T-helper 1 cell treated with Interleukin-12 subunit alpha and Interleukin-12 subunit beta and Interleukin-4 antibody, amounts not matched to agents 30 ng/mL and 1 ng/mL, for 36 hours (primary cell): ENCODE results near the gene B3GLCT. TPM values are rescaled to one million over a fixed set of nuclear protein-coding genes. Genes with fewer than 3 reads are reported as not detected.
"Not testable (repeated sequence)": the region's sequence is repeated elsewhere in the genome, so short reads cannot be mapped to it uniquely, and the experiment has no call there.

Source experiments
- intact Hi-C: fragments of 100-400 bp; cut with micrococcal nuclease; formaldehyde crosslinking; loops from one replicate; pipeline ENCODE4 v1.15.1; 2024
- total RNA-seq: library from RNA; stranded (reverse); gene quantifications from 2 replicates; pipeline ENCODE4 v1.2.3, GENCODE V29; 2022

The B3GLCT gene
- total RNA-seq: 4.8 TPM in 2 replicates

DNA sequence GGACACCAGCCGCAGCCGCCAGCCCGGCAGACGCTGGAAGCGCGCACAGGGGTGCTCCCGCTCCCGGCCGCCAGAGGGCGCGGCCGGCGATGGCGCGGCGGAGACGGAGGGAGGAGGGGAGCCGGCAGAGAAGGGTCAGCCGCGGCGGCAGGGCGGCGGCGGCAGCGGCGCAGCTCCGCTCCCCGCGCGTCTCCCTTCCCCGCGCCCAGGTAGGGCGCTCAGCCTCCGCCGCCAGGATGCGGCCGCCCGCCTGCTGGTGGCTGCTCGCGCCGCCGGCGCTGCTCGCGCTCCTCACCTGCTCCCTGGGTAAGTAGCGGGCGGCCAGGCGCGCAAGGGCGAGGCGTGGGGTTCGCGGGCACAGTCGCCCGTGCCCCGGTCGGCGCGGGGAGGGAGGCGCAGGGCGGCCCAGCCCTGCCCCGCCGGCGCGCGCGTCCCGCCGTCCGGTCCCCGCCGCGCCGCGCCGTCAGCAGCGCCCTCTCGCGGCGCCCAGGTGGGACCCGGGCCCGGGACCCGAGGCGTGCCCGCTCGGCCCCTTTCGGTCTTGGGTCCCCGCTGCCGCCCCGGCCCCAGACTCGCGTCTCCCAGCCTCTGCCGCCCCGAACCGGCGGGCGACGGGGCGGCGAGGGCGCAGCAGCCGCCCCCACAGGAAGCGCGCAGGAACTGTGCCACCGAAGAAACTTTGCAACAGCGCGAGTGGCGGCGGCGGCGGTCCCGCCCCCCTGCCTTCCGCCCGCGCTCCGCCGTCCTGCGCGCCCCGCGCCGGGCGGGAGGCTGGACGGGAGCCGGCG lies at the start of gene B3GLCT:
TSS of gene B3GLCT (plus strand) at position 127 of the 788 bp plus-strand sequence. CDS start at position 237, 110 bp downstream.
- intact Hi-C loops: loop anchor here (1.0 to 2.0 kb wide), 6 partner anchors 38 to 647 kb away; no protein-coding TSS in a partner anchor

DNA sequence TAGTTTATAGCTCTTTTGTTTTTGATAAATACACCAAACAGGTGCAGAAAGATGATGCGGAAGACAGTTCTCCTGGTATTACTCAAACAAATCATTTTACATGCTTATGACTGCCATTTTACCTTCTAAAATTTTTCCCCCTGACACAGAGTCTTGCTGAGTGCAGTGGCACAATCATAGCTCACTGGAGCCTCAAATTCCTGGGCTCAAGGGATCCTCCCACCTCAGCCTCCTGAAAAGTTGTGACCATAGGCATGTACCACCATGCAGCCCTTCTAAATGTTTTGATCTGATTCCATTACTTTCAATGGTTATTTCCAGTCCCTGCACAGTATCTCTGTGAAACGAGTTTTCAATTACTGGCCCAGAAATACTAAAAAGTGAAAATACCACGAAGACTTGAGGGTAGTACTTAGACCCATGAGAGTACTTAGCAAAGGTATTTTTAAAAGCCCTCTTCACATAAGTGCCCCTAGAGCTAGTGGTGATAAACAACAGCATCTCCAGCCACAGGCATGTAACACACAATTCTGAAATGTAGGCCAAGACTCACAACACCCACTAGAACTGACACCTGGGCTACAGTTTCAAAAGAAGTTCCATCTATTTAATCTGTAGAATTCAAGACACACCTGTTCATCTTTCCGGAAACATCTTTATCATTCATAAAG lies 49.3 kb upstream of the B3GLCT start:
- intact Hi-C loops: loop anchor here (5.0 kb wide), 1 partner anchor 173 kb away; no protein-coding TSS in a partner anchor

DNA sequence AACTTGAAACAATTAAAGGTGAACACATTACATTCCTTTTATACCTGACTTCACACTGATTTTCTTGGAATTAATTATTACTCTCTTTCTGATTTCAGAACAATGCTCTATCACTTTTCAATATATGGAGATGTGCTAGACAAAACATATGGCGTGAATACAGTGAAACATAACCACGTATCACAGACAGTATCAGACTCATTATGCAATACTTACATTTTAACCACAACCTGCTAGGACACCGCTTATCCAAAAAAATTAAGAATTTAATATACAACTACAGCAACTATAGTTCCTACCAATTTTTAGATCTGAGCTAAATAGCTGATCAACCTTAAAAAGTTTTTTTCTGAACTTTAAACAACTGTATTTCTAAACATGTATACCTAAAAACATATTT lies 47.9 kb upstream of the B3GLCT start:
- intact Hi-C loops: loop anchor here (1.0 to 5.0 kb wide), 2 partner anchors 8 to 175 kb away; no protein-coding TSS in a partner anchor

DNA sequence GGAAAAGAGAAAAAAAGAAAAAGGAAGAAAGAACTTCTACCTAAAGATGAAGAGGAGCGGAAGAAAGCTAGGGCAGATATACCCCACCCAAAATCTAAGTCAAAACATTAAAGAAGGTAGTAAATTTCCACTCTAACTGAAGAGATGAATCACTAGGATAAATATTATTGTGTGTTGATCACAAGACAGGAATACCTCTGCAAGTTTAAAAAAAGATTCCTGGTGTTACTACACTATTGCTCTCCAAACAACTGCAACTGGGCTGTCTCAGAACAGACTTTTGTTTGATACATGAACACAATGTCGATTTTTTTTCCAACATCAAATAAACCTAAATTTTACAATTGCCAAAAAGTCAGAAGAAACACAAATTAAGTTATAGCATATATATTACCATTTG lies 44.8 kb upstream of the B3GLCT start:
- intact Hi-C loops: loop anchor here (5.0 kb wide), 1 partner anchor 178 kb away; no protein-coding TSS in a partner anchor

DNA sequence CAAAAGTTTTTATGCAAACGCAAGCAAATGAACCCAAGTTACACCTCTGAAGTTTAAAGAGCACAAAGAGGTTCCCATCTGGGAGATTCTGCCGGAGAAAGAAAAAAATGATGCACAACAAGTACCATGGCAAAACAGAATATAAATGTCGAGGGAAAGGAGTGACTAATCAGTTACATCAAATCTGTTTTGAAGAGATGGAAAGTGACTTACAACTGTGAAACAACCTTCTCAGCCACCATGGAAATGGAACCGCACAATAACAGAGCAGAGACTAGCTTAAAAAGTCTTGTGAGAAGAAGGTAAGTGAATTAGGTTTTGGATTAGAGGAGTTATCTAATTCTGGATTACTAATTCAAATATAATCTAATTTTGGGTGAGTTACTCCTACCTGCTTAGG lies 40.5 kb upstream of the B3GLCT start:
- intact Hi-C loops: no loop called here

DNA sequence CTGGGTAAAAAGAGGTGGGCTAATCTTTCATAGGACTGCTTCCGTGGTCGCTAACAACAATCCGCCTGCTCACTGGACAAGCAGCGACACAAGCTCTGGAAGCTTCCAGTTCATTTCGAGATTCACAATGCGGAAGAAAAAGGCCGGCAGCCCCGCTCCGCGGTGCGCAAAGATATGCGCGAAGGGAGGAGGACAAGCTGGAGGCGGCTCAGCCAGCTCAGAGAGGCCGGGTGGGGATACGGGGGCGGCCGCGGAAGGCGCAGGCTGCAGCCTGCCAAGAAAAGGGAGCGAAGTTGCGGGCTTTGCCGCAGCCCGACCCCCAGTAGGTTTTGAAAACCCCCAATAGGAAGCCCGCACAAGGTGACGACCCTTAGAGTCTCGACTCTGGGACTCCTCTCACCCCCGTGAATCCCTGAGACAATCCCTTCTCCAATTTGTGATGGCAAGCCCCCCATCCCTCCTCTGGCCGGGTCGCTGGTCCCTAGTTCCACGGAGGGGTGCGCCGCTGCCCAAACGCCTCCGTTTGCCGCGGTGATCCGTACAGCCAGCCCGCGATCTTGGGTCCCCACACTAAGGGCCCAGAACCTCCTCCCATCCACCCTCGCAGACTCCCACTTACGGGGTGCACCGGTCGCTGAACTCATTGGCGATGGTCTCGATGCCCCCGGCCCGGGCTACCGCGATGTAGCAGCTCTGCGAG lies 38.8 kb upstream of the B3GLCT start:
- intact Hi-C loops: loop anchor here (1.0 to 10.0 kb wide), 7 partner anchors 10 to 1046 kb away; no protein-coding TSS in a partner anchor

DNA sequence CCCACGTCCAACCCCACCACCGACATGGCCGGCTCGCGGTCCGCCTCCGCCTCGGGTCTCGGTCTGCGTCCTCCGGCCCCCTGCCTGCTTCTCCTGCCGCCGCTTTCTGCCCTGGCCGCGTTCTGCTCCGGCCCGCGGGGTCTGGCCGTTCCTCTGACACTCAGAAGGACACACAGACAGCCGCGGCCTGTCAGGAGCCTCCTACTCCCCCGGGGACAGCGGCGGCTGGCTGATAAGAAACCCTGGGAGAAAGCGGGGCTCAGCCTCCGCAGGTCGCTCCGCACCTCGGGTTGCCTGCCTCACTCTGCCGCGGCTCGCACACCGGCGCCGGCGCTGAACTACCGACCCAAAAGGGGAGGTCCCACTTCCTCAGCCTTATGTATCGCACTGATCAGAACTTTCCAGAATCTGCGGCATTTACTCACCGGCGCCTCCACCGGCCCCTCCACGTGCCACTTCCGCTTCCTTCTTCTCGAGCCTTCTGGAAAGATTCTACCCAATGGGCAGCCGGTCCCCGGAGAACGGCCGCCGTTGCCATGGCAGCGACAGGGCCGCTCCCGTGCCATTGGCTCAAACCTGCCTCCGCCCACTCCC lies 38.1 kb upstream of the B3GLCT start, which contains the start of gene HSPH1:
TSS of gene HSPH1 (minus strand) at position 348 of the 594 bp plus-strand sequence. CDS start at position 26, 322 bp downstream.
- intact Hi-C loops: loop anchor here (1.0 to 10.0 kb wide), 21 partner anchors 27 to 1576 kb away; partner anchors contain the start of genes B3GLCT, BRCA2, KATNAL1 and N4BP2L2

DNA sequence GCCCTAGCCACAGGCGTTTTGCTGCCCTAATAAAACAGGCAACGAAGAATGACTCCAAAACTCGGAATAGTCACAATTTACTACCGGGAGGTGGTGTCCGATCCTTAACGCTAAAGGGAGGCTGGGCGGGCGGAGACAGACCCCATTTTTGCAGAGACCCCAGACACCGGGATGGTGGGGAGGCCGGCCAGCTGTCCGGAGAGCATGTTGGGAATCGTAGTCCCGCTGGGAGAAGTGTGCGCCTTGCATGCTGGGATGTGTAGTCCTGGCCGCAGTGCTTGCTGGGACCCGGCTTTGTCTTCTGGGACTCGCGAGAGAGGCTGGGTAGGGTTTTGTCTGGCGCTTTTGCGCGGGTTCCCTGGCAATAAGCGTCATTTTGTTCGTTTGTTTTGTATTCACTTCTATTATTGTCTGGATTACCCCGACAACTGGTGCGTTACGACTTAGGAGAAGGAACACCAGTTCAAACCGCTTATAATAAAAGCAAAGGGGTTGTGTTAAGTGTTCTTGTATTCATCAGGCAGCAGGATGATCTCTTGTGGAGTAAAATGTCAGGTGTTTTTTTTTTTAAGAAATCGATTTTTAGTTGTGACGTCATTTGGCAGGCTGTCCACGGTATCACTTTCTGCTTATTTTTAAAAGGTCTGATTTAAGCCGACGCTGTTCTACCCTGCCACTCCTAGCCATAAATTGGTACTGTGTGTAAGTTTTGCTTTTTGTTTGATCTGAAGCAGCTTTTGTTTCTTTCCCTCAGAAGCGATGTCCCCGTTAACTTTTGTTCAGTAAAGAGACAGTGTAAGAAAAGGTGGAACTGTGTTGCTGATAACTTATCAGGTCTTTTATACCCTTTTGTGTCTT lies 37.4 kb upstream of the B3GLCT start:
- intact Hi-C loops: loop anchor here (1.0 to 10.0 kb wide), 20 partner anchors 28 to 1575 kb away; partner anchors contain the start of genes B3GLCT, BRCA2, KATNAL1 and N4BP2L2

DNA sequence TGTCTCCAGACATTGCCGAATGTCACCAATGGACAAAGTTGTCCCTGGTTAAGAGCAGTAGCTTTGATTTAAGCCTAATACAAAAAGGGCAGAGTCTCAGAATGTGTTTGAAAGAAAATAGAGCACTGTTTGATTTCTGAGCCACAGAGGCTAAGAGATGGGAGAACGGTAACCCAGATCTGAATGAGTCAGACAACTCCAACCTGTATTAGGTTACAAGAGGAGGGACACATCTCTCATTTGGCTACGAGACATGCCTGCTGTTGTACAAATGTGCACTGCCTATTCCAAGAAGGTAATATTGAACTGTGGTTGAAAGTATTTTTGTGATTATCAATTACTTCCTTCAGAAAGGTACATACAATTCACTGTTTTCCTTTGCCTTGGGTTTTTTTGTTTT lies 33.2 kb upstream of the B3GLCT start:
- intact Hi-C loops: loop anchor here (10.0 kb wide), 2 partner anchors 792 to 1052 kb away; no protein-coding TSS in a partner anchor

DNA sequence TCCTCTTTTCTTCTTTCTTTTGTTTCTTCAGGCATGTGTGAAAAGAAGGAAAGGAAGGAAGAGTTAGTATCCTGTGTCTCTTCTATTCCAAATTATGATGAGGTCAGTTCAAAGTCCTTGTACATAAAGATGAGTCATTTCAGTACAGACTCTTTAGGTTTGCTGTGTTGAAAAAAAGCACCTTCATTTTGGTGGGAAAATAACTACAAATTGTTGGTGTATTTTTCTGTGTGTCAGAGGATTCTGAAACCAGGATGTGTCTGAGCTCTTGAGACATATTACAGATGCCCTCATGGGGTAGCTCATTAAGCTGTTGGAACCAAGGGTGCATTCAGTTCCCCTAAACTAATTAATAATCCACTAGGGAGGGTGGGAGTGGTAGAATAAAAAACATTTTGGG lies 32.3 kb upstream of the B3GLCT start:
- intact Hi-C loops: loop anchor here (10.0 kb wide), 2 partner anchors 793 to 1053 kb away; no protein-coding TSS in a partner anchor

DNA sequence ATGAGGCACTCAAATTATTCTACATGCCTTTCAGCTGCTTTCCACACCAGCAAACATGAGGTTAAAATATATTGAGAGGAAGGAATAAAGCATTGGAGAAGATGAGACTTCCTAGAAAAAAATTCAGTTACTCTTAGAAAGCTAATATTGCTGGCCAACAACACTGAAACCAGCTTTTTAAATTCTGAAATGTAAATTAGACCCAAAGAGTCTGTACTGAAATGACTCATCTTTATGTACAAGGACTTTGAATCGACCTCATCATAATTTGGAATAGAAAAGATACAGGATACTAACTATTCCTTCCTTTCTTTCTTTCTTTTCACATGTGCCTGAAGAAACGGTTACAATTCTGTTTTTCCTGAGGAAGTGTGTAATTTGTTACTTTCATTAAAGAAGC lies 31.6 kb upstream of the B3GLCT start:
- intact Hi-C loops: loop anchor here (10.0 kb wide), 2 partner anchors 793 to 1053 kb away; no protein-coding TSS in a partner anchor

DNA sequence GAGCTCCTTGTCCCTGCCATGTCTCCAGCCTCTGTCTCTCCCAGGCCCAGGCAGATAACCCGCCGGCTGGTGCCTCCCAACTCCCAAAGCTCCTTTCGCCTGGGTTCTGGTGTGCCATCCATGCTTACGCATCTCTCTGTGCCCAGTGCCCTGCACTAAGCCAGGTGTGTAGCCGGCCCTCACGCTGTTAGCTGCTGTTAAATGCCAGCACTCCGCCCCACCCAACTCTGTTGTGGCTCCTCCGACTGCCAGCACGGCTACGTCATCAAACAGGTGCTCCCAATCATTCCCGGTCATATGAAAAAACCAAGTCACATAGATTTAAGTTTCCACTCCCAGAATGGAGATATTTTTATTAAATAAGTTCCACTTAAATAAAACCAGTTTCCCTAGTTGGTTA lies 31.0 kb upstream of the B3GLCT start:
- intact Hi-C loops: loop anchor here (10.0 kb wide), 2 partner anchors 794 to 1054 kb away; no protein-coding TSS in a partner anchor

DNA sequence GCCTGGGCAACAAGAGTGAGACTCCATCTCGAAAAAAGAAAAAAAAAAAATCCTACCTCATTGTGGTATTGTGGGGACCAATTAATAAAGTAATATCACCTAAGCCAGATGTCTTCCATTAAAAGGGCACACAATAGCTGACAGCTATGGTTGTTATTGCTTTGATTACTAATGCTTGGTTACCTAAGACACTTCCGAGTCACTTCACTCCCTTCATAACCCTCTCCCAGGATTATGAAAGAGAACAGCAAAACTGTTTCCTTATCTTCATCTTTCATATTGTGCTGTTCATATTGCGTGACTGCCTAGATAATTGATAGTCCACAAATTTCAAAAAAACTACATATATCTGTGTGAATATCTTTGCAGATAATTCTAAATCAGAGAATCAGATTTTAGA lies 27.8 kb upstream of the B3GLCT start:
- intact Hi-C loops: no loop called here

DNA sequence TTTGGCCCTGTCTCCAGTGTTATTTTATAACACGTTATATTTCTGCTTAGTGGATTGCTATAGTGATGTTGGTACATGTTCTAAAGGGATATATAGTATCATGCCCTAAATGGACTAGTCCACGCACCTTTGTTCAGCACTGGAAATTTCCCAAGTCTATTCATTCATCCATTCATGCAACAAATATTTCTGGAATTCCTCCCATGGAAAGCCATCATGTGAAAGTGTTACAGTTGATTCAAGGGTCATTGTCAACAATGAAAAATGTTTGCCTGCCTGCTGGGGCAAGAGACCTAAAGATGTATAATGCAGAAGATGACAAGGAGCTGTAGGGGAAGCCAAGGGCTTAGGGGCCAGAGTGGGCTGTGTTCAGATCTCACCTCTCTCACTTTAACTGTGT lies 27.2 kb upstream of the B3GLCT start:
- intact Hi-C loops: no loop called here

DNA sequence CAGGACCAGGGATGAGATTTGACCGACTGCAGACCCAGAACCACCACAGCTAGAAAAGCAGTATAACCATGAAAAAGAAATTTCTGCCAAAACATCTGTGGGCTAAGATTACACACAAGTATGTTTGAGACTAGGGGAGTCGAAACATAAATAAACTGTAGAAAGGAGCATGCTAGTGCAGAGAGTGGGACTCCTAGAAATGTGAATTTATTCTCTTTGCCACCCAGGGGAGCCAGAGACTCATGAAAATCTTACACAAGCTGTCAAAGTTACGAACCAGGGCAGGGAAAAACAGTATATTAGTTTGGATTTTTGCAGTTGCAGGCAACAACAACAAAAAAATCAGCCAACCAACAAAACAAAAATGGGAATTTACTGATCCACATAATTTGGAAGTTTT lies 25.8 kb upstream of the B3GLCT start:
- intact Hi-C loops: no loop called here

DNA sequence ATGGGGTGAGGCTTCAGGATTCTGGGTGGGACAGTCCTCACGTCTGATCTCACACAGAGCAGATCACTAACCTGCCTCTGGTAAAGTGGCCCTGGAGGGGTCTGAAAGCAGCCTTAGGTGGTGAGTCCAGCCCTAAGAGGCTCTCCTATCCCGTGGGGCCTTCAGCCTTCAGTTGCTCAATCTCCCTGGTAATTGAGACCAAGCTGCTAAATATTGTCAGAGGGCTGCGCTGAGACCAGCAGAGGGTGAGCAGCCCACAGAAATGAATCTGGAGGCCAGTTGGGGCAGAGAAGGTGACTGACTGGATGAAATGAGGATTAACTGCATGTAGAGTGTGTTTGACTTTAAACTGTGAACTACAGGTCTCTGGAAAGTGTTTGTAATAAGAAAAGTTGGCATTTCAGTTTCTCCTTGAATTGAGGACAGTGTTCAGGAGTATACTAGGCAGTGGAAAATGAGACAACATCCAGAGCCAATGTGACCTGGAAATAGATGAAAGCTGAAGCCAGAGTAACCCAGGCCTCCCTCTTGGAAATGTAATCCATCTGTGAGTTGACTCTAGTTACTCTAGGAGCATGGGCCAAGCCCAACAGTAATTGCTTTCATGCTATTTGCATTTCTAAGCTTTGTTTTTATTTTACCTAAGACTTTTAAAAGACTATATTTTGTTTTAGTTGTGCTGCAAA lies 23.8 kb upstream of the B3GLCT start:
- intact Hi-C loops: no loop called here

DNA sequence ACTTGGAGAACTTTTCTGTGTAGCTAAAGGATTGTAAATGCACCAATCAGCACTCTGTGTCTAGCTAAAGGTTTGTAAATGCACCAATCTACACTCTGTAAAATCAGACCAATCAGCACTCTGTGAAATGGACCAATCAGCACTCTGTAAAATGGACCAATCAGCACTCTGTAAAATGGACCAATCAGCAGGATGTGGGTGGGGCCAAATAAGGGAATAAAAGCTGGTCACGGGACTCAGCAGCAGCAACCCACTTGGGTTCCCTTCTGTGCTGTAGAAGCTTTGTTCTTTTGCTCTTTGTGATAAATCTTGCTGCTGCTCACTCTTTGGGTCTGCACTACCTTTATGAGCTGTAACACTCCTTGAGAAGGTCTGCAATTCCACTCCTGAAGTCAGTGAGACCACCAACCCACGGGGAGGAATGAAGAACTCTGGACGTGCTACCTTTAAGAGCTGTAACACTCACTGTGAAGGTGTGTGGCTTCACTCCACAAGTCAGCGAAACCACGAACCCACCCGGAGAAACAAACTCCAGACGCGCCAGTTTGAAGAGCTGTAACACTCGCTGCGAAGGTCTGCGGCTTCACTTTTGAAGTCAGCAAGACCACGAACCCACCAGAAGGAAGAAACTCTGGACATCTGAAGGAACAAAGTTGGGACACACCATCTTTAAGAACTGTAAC lies 21.8 kb upstream of the B3GLCT start:
- intact Hi-C loops: not testable (repeated sequence)

DNA sequence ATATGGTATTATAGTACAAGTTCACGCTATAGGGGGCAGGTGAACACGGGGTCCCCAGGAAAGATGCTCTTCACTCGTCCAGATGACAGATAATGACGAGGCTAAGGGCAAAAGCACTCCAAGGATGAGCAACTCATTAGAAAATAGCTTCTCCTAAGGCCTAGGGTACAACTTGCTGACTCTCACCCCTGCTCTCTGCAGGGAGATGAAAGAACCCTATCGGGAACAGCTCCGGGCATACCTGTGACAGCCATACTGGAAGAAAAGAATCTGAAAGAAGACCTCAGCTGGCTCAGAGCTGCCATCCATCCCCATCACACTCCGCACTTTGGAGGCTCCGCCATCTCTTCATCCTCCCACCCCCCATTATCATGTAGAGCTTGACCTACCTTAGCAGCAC lies 20.5 kb upstream of the B3GLCT start:
- intact Hi-C loops: no loop called here

DNA sequence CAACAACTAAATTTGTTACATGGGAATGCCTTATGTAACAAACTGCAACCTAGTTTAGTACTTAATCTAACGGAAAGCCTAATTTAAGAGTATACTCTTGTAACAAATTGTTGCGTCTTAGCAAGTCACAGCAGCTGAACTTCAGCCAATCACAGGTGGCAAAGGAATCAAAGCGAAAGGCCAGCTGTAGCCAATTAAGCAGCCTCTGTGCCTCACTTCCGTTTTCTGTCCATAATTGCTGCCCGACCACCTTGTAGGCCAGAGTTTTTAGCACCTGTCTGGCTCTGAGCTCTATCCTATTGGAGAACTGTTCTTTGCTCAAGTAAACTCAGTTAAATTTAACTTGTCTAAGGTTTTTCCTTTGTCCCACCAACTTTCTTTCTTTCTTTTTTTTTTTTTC lies 20.0 kb upstream of the B3GLCT start:
- intact Hi-C loops: no loop called here
